ENCODE results near the gene TMPRSS9. TPM values are rescaled to one million over a fixed set of nuclear protein-coding genes. Genes with fewer than 3 reads are reported as not detected.

The TMPRSS9 gene
- not detected for total RNA-seq

DNA sequence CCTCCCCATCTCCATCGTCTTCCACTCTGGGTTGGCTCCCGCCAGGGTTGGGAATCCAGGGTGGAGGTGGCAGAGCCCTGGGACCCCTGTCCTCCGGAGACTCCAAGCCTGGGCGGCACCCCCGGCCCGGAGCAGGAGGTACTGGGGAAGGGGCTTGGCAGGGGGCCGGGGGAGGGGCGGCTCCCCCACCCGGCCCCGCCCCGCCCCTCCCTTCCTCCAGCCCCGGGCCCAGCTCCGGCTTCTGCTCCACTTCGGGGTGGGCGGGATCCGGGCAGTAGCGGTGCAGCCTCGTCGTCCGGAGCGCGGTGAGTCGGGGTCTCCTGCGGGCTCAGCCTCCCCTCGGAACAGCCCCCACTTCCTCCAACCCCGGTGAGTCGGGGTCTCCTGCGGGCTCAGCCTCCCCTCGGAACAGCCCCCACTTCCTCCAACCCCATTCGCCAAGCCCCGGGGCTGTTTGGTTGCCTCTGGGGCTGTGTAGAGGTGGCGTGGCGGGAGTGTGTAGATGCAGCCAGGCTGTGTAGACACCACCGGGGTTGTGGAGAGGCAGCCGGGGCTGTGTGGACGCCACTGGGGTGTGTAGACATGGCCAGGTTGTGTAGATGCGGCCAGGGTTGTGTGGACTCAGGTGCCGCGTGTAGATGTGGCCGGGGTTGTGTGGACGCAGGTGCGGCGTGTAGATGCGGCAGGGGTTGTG, at the start of gene TMPRSS9:
Gene TMPRSS9, plus strand, starts transcription at position 274 of the 694 bp plus-strand sequence. CDS start 29,521 bp downstream, outside the sequence.
- TF ChIP-seq CTCF (IDR thresholded peaks at IDR 0.05; ENCODE audit: low read depth) = no peak

GRCh38 chr19:2311093-2311492, 49.0 kb upstream of the TMPRSS9 start:
- TF ChIP-seq CTCF (IDR thresholded peaks at IDR 0.05; ENCODE audit: low read depth) = no peak

GRCh38 chr19:2312820-2313501, 47.1 kb upstream of the TMPRSS9 start:
- no peak for TF ChIP-seq CTCF (IDR thresholded peaks at IDR 0.05; ENCODE audit: low read depth)

DNA sequence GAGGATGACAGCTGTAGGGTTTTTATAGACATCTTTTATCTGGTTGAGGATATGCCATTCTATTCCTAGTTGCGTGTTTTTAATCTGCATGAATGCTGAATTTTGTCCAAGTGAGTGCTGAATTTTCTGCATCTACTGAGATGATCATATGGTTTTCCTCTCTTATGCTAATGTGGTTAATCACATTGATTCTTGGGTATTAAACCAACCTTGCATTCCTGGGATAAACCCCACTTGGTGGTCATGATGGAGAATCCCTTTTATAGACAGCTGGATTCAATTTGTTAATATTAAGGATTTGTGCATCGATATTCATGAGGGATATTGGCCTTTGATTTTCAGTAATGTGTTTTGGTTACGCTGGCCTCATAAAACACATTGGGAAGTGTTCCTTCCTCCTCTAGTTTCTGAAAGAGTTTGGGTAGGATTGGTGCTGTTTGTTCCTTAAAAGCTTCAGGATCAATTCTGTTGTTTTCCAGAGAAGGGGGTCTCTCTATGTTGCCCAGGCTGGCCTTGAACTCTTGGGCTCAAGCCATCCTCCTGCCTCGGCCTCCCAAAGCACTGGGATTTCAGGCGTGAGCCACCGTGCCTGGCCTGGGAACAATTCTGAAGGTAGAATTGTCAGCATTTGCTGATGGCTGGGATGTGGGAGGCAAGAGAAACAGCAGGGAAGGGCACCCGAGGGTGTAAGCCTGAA, 44.8 kb upstream of the TMPRSS9 start:
- no peak for TF ChIP-seq CTCF (IDR thresholded peaks at IDR 0.05; ENCODE audit: low read depth)

GRCh38 chr19:2315818-2316353, 44.2 kb upstream of the TMPRSS9 start:
- TF ChIP-seq CTCF (IDR thresholded peaks at IDR 0.05; ENCODE audit: low read depth) = no peak

DNA sequence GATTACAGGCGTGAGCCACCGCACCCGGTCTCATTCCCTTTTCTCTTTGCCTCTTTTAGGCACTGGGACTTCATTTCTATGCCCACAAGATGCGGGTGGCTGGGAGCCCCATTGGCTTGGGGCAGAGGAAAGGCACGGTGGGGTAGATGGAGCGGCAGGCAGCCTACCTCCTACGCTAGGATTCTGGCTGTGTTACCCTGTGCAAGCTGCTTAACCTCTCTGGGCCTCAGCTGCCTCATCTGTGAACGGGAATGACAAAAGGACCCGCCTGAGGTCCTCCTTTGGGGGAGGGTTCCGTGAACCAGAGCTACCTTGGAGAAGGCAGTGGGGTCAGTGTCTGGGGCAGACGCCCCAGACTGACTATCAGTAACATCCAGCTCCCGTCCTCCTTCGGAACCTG, 42.8 kb upstream of the TMPRSS9 start:
- TF ChIP-seq CTCF (IDR thresholded peaks at IDR 0.05; ENCODE audit: low read depth) = no peak

DNA sequence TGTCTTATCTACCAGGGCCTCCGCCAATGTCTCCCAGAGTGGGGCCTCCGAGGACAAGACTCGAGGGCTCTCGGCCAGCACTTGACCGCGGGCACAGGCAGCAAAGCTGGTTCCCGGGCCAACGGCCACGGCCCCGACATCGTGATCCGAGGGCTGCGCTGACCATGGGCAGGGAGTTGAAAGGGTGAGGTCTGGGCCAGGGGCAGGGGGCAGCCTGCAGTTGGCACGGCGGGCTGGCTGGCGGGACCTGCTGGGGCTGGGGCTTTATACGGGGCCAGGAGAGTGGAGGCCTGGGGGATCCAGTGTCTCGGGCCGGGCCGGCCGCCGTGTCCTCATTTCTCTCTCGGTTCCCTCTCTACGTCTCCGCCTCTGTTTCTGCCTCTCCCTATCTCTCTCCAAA, 42.3 kb upstream of the TMPRSS9 start:
- no peak for TF ChIP-seq CTCF (IDR thresholded peaks at IDR 0.05; ENCODE audit: low read depth)

Data from subcutaneous adipose tissue (tissue), 4 donors.